BE2C (cell line): ENCODE results near the gene GNG13.

ENCODE experiments used
- DNase-seq: peaks from one replicate; pipeline ENCODE4 v3.0.0-alpha.2; 2020
- H3K27me3 ChIP-seq: fragments of 250-450 bp; sonication (Bioruptor Pico); 2 replicates; pipeline ENCODE4 v1.5.1; 2020; ENCODE audit warnings: mild to moderate bottlenecking
- H3K36me3 ChIP-seq: fragments of 250-450 bp; sonication (Bioruptor Pico); 2 replicates; pipeline ENCODE4 v1.5.1; 2020; ENCODE audit warnings: mild to moderate bottlenecking
- H3K4me1 ChIP-seq: fragments of 250-450 bp; sonication (Bioruptor Pico); 2 replicates; pipeline ENCODE4 v1.5.1; 2020
- H3K4me3 ChIP-seq: 2 replicates; pipeline ENCODE4 v1.5.1; 2011; ENCODE audit warnings: low read depth, low read length
- H3K9me3 ChIP-seq: fragments of 250-450 bp; sonication (Bioruptor Pico); 2 replicates; pipeline ENCODE4 v1.5.1; 2020
- TF ChIP-seq, protein P1 (sequence below): IDR thresholded peaks from 2 replicates; pipeline ENCODE4 v1.5.1; 2012; ENCODE audit warnings: mild to moderate bottlenecking, low read depth, low read length

GNG13 gene

DNA sequence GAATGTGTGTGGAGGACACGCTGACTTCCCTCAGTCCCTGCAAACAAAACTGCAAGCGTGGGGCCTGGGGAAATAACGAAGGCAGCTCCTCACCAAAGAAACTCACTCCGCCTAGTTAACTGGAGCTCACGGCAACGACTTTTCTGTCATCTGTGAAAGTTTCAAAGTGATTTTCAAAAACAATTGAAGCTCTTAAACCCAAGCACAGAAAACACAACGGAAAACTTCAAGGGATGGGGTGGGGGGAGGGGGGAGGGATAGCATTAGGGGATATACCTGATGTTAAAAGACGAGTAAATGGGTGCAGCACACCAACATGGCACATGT lies 3.2 kb upstream of the GNG13 start:
- H3K4me3 ChIP-seq: no peak overlapping the region
- H3K27me3 ChIP-seq: peaks cover 64% of the 10 kb centered on the region
- DNase-seq: no peak
- H3K9me3 ChIP-seq: no peaks in the 10 kb centered on the region
- no peaks in the 10 kb centered on the region for H3K4me1 ChIP-seq
- H3K36me3 ChIP-seq: no peaks in the 10 kb centered on the region
- TF ChIP-seq, protein P1, sequence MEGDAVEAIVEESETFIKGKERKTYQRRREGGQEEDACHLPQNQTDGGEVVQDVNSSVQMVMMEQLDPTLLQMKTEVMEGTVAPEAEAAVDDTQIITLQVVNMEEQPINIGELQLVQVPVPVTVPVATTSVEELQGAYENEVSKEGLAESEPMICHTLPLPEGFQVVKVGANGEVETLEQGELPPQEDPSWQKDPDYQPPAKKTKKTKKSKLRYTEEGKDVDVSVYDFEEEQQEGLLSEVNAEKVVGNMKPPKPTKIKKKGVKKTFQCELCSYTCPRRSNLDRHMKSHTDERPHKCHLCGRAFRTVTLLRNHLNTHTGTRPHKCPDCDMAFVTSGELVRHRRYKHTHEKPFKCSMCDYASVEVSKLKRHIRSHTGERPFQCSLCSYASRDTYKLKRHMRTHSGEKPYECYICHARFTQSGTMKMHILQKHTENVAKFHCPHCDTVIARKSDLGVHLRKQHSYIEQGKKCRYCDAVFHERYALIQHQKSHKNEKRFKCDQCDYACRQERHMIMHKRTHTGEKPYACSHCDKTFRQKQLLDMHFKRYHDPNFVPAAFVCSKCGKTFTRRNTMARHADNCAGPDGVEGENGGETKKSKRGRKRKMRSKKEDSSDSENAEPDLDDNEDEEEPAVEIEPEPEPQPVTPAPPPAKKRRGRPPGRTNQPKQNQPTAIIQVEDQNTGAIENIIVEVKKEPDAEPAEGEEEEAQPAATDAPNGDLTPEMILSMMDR: no peak

DNA sequence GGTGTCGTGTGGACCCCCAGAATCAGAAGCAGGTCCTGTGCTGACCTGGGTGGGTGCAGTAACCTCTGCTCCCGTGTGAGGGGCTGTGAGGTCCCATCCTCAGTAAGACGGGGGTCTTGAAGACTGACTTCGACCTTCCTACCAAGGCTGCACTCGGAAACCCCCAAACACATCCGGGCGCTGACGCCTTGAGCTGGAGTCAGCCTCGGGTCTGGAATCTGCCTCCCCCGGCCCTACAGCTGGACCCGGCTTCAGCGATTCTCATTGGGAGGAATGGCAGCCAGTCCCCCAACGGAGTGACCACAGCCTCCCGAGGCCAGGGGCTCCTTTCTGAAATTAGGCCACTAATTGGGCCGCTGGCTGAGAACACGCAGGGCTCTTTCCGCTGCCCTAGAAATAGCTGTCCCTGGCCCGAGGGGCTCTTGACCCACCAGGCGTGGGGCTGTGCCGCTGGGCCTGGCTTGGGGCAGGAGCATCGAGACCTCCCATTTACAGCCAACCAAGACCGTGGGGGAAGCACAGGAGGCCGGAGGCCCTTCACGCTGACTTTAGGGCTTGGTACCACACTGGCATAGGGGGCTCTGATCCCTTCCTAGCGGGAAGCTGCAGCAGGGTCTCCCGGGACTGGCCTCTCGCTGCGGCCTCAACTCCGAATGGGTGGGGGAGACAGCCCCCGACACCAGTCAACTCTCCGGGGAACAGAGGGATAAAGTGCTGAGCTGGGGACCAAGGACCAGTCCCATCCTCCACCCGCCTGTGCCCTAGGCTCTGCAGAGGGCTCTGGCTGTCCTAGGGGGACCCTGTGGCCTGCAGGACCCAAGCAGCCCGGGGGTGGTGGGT lies 2.6 kb upstream of the GNG13 start:
- H3K4me1 ChIP-seq: no peaks in the 10 kb centered on the region
- peaks cover 64% of the 10 kb centered on the region for H3K27me3 ChIP-seq
- no peak for DNase-seq

DNA sequence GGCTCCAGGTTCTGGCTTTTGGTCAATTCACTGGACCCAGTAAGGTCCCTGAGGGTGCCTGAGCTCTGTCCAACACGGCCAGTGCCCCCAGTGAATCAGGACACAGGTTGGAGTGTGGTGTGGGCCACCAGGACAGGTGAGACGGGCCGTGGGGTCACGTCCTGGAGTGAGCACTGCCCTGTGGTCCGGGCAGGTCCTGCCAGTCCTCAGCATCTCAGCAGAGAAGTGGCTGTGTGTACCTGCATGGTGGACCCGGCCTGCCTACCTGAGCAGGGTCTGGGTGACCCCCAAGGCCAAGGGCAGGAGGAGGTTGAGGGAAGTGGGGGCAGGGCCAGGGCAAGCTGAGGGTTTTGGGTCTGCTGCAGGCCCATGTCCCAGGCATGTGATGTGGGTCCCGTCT lies 1.9 kb upstream of the GNG13 start:
- Histone ChIP-seq H3K4me1 (no peaks in the 10 kb centered on the region), H3K9me3 (no peaks in the 10 kb centered on the region), H3K27me3 (peaks cover 64% of the 10 kb centered on the region), H3K4me3 (no peak overlapping the region), H3K36me3 (no peaks in the 10 kb centered on the region)
- TF ChIP-seq, protein P1: no peak
- DNase-seq: no peak

More for the DNA sequence above, 2.6 kb upstream of the GNG13 start:
- TF ChIP-seq, protein P1: no peak
- H3K4me3 ChIP-seq: no peak overlapping the region
- H3K36me3 ChIP-seq: no peaks in the 10 kb centered on the region
- no peaks in the 10 kb centered on the region for H3K9me3 ChIP-seq

DNA sequence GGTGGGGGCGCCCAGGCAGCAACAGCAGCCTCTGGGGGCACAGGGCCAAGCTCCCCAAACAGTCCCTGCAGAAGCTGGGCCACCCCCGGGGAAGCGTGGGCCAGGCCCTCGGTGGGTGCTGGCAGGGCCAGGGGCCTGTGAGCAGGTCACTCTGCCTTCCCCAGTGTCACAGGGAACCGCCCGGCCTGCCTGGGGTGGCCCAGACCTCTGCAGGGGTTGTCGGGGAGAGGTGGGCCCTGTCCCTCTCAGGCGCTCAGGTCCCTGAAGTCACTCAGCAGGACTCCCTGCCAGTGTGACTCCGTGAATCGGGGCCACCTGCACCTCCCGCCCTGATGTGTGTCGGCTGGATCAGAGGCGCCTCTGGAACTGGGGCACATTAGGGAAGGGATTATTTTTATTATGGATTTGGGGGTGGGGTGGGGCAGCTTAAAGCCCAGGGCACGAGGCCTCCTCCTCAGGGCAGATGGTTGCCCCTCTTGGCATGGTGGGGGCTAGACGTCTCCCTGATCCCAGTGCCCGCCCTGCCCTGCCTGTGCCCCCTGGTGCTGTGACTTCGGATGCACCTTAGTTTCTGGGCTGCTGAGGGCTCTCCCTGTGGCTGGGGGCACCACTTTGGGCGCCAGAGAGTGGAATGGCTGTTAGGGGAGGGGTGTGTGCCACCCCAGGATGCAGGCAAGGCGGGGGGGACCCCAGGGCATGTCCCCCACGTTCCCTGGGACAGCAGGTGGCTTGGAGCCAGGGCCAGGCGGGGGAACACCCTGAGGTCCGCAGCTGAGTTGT lies 1.2 kb upstream of the GNG13 start:
- H3K9me3 ChIP-seq: no peaks in the 10 kb centered on the region
- DNase-seq: no peak
- H3K4me1 ChIP-seq: no peaks in the 10 kb centered on the region
- peaks cover 64% of the 10 kb centered on the region for H3K27me3 ChIP-seq
- H3K36me3 ChIP-seq: no peaks in the 10 kb centered on the region
- no peak overlapping the region for H3K4me3 ChIP-seq
- TF ChIP-seq, protein P1: no peak

DNA sequence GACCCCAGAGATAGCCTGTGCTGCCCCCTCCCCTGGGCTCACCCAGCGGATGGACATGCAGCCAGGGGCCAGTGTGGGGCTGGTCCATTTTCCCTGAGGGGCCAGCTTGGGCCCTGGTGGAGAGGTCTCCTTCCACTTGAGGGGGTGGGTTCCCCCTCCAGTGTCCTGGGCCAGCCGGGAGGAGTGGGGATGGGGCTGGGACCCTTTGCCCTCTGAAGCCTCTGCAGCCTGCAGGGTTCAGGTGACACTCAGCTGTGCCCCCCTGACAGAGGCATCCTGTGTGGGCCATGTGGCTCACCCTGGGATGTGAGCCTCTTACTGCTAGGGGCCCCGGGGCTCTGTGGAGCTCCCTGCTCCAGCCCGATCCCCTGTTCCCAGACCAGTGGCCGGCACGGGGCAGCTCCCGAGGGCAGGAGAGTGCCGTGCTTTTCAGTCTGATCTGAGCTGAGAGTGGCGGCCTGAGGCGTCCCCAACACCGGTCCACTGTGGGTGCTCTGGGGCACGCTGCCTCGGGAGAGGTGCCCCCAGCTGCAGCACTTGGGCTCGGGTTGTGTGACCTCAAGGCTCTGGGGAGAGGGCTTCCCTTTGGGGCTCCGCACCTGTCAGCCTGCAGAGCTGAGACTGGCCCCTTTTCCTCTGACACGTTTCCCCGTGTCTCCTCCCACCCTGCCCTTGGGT lies 439 bp upstream of the GNG13 start:
- no peak overlapping the region for H3K4me3 ChIP-seq
- no peaks in the 10 kb centered on the region for H3K9me3 ChIP-seq
- DNase-seq: no peak
- TF ChIP-seq, protein P1: no peak
- no peaks in the 10 kb centered on the region; the same call in 1 of the 2 replicates for H3K36me3 ChIP-seq
- no peaks in the 10 kb centered on the region for H3K4me1 ChIP-seq
- H3K27me3 ChIP-seq: peaks cover 64% of the 10 kb centered on the region
